GM20431 (cell line): ENCODE data around the gene PRKRIP1.
"Not testable (repeated sequence)": the region's sequence is repeated elsewhere in the genome, so short reads cannot be mapped to it uniquely, and the experiment has no call there.

Source experiments
- in situ Hi-C: fragments of 300-500 bp; cut with MseI, MboI; formaldehyde crosslinking; loops from one replicate; pipeline ENCODE4 v1.15.0; 2020; ENCODE audit warnings: low sequenced_read_pairs; ENCODE audit not compliant: unreplicated experiment

The PRKRIP1 gene

DNA sequence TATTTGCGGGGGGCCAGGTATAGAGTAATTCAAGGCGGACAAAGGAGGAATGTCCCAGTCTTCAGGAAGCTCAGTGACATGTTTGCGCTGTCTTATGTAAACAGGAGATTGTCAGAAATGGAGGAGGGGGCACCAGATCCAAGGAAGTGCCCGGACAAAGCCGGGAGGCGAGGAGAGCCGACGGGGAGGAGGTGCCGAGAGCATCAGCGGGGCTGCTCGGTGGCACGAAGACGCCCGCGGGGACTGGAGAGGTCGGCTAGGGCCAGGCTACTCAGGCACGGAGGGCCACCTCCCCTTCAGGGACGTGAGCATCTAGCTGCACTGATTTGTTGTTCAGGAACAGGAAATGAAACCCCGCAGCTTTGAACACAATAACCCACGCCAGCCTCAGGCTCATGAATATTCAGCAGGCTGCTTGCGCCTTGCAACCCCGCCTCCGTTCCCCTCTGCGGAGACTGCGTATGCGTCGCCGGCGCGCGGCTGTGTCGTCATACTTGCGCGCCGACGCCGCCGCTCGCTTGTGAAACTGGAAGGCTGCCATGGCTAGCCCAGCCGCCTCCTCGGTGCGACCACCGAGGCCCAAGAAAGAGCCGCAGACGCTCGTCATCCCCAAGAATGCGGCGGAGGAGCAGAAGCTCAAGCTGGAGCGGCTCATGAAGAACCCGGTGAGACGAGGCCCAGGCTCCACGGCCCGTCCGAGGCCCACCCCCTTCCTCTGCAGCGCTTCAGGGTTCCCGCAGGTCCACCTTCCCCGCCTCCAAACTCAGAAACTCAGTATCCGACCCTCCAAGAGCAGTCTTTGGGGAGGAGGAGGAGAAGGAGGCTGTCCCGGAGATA is at the start of gene PRKRIP1:
Gene PRKRIP1, plus strand, starts transcription at position 491 of the 837 bp plus-strand sequence. Its CDS starts 49 bp downstream, at position 540.
- in situ Hi-C loops = loop anchor here (25.0 kb wide), 2 partner anchors 709 to 859 kb away; no protein-coding TSS in a partner anchor

- in situ Hi-C loops = not testable (repeated sequence)
Measured at GRCh38 chr7:102346983-102347382, 49.2 kb upstream of the PRKRIP1 start.

- in situ Hi-C loops = not testable (repeated sequence)
Measured at GRCh38 chr7:102356344-102356743, 39.8 kb upstream of the PRKRIP1 start, which contains the start of gene SPDYE6. Gene SPDYE6, minus strand, starts transcription at chr7:102356444. Its CDS starts 421 bp downstream, at chr7:102356023.

DNA sequence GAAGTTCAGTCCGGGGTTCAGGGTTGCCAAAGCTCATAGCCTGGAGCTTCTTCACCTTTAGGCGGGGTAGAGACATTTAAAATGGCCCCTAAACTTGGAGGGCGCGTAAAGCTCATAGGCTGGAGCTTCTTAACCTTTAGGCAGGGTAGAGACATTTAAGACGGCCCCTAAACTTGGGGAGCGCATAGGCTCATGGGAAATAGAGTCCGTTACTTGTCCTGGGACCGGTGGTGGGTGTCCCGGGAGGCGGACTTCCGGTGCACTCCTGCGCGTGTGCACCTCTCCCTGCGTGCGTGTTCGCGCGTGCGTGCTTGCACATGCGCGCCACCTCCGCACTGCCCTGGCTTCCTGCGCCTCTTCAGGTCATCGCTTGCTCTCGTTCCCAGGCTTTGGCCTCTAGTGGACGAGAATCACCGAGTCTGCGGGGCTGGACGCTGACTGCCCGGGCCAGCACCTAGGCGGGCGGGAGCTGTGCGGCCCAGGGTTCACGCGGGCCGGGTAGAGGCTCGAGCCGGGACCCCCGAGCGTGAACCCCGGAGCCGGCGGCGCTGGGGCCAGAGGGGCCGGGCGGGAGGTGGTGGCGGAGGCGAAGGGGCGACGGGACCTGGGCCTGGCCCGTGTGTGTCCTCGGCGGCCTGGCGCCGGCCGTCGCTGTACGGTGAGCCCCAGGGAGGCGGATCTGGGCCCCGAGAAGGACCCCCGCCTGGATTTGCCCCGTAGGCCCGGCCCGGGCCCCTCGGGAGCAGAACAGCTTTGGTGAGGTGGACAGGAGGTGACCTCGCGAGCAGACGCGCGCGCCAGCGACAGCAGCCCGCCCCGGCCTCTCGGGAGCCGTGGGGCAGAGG is 32.4 kb upstream of the PRKRIP1 start:
- in situ Hi-C loops = not testable (repeated sequence)

GRCh38 chr7:102364394-102364886 is 31.7 kb upstream of the PRKRIP1 start:
- in situ Hi-C loops = not testable (repeated sequence)

DNA sequence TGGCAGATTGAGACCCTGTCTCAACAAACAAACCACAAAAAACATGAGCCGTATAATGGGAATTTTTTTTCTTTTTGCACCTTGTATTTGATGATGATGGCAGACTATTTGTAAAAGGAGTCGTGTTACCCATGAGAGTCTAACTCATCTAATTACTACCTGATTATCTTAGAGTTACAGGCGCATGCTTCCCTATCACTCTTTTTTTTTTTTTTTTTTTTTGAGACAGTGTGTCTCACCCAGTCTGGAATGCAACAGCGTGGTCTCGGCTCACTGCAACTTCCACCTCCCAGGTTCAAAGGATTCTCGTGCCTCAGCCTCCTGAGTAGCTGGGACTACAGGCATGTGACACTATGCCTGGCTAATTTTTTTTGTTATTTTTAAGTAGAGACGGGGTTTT is 30.8 kb upstream of the PRKRIP1 start:
- in situ Hi-C loops = not testable (repeated sequence)

- in situ Hi-C loops = not testable (repeated sequence)
Measured at GRCh38 chr7:102370038-102370437, 26.1 kb upstream of the PRKRIP1 start.

GRCh38 chr7:102372796-102373195 is 23.4 kb upstream of the PRKRIP1 start:
- in situ Hi-C loops = not testable (repeated sequence)

DNA sequence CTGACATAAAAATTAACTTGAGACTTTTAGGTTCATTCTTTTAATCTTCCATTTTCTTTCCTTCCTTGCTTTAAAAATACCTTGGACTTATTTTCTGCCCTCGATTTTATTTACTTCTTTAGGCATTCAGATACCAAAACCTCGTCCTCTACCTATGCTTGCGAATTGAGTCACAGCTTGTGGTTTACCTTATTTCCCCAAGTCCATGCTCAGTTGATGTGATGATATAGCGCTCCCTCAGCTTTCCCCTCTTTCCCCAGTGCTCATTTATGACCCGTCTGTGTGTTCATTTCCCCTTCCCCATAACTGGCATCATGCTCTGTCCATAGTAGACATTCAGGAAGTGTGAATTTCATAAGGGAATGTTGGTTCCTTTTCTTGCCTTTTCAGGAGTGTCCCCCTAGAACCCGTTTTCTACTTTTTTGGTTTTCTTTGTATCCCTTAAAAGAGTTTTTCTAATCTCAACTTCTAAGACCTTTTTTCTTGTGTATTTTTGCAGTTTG is 19.1 kb upstream of the PRKRIP1 start:
- in situ Hi-C loops = loop anchor here (25.0 kb wide), 2 partner anchors 690 to 840 kb away; no protein-coding TSS in a partner anchor

- in situ Hi-C loops = loop anchor here (25.0 kb wide), 2 partner anchors 694 to 844 kb away; no protein-coding TSS in a partner anchor
Measured at GRCh38 chr7:102380837-102381236, 15.3 kb upstream of the PRKRIP1 start.

DNA sequence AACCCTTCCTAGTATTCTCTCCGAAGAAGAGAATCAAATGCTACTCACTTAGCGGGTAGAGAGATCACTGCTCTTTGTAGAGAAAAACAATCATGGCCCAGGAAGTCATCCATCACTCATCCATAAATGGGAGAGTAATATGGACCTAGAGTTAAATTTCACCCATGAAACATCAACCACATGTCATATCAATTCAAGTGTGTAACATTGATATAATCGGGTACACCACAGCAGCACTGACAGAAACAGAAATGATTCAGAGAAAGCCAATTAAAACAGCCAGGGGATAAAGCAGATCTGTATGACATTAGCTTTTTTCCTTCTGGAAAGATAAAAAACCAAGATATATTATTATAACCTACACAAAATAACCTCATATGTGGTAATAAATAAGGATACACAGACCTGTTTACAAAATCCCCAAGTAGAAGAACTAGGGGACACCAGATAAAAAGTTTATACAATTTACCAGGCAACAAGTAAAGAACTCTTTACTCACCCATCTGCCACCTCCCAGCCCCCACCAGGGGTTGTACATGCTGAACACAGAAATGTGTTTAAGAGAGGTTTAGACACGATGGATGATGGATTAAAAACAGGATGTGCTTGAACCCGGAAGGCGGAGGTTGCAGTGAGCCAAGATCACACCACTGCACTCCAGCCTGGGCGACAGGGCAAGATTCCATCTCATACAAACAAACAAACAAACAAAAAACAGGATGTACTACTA is 14.3 kb upstream of the PRKRIP1 start:
- in situ Hi-C loops = loop anchor here (25.0 kb wide), 2 partner anchors 695 to 845 kb away; no protein-coding TSS in a partner anchor

DNA sequence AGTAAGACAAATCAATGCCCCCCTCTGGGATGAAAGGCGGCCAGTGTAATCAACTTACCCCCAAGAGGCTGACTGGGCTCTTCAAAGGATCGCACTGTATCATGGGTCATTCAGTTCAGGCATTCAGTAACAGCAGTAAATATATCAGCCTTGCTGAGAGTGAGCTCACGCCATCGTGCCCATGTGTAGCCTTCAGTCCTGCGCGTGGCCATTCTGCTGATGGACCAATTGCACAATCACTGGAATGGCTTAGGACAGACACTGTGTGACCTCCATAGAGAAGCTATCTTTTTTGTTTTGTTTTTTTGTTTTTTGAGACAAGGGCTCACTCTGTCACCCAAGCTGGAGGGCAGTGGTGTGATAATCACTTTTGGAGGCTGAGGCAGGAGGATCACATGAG is 9.1 kb upstream of the PRKRIP1 start:
- in situ Hi-C loops = loop anchor here (25.0 kb wide), 2 partner anchors 700 to 850 kb away; no protein-coding TSS in a partner anchor

DNA sequence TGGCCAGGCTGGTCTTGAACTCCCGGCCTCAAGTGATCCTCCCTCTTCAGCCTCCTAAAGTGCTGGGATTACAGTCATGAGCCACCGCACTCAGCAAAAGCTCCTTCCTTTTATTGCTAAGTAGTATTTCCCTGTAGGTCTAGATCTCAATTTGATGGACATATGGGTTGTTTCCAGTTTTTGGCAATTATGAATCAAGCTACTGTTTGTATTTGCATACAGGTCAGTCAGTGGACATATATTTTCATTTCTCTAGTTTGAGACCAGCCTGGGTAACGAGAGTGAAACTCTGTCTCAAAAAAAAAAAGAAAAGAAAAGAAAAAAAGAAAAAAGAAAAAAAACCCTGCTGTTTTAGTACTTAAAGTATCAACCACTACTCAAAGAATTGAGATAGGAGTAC is 6.4 kb upstream of the PRKRIP1 start:
- in situ Hi-C loops = loop anchor here (5.0 to 25.0 kb wide), 3 partner anchors 108 to 853 kb away; no protein-coding TSS in a partner anchor

- in situ Hi-C loops = loop anchor here (5.0 to 25.0 kb wide), 3 partner anchors 109 to 854 kb away; no protein-coding TSS in a partner anchor
Measured at GRCh38 chr7:102390697-102391484, 5.3 kb upstream of the PRKRIP1 start.

DNA sequence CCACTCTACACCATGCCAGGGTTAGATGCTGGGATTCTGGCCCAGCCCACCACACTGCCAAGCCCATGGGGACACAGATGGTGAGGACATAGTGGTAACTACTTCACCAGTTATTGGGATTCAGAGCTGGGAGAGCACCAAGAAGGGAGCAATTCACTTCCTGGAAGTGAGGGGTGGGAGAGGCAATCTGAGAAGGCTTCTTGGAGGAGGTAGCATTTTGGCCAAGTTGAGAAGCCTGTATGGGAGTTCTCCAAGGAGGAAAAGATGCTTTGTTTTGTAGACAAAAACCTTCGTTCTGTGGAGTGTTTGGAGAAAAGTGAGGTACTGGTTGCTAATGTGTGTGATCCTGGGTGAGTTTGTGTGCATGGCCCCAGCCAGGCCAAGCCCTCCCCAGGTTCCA is 3.8 kb upstream of the PRKRIP1 start:
- in situ Hi-C loops = loop anchor here (5.0 to 25.0 kb wide), 3 partner anchors 110 to 855 kb away; no protein-coding TSS in a partner anchor

DNA sequence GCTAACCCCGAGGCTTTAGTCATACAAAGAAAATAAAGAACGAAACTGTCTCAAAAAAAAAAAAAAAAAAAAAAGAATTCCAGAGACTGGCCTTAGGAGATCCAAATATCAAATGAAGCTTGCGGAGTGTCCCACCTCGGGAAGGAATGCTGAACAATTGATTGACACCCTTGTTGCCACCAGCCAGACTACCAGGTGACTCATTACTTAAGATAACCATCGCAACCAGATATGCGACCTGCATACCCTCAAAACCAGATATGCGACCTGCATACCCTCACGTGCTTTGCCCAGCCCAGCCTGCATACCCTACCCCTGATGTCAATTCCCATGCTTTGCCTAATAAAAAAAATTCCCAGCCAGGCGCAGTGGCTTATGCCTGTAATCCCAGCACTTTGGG is 2.7 kb upstream of the PRKRIP1 start:
- in situ Hi-C loops = loop anchor here (5.0 to 25.0 kb wide), 3 partner anchors 111 to 856 kb away; no protein-coding TSS in a partner anchor

- in situ Hi-C loops = loop anchor here (25.0 kb wide), 2 partner anchors 708 to 858 kb away; no protein-coding TSS in a partner anchor
Measured at GRCh38 chr7:102395592-102395872, 631 bp upstream of the PRKRIP1 start.

- in situ Hi-C loops = loop anchor here (25.0 kb wide), 2 partner anchors 709 to 859 kb away; no protein-coding TSS in a partner anchor
Measured at GRCh38 chr7:102396710-102397019, 502 bp downstream of the PRKRIP1 start.
